MM.1S (cell line): ENCODE results near the gene SORL1-AS1.

Source experiments
- EZH2 ChIP-seq: fragments of 300-600 bp; sonication (generic); optimal IDR thresholded peaks from 2 replicates; pipeline ENCODE3; 2017; ENCODE audit warnings: low read depth, mild to moderate bottlenecking, antibody characterized with exemption, low read length, mixed read lengths
- EZH2phosphoT487 ChIP-seq: fragments of 300-600 bp; sonication (generic); IDR thresholded peaks from 2 replicates; pipeline ENCODE4 v1.6.1; 2018; ENCODE audit warnings: antibody characterized with exemption, low read length
- TF ChIP-seq, protein P1 (sequence below): fragments of 300-600 bp; sonication (generic); IDR thresholded peaks from 2 replicates; pipeline ENCODE4 v1.5.1; 2016; ENCODE audit warnings: antibody characterized with exemption, low read length, mixed read lengths

DNA sequence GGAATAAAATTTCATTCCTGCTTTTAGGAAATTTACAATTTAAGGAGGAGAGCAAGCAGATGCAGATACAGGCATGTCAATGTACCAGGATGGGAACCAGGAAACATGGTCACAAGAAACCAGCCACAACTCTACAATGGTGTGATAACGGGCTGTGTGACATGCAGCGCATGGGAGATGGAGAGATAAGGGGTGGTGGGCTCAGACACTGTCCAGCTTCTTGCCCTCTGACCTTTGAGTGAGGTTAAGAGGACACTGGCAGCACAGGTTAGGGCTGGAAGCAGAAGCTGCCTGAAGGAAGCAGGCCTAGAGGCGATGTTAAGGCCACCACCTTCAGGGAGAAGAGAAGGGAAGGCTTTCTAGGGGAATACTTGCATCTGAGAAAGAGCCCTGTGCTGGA, 2.3 kb upstream of the SORL1-AS1 start:
- TF ChIP-seq, protein P1, sequence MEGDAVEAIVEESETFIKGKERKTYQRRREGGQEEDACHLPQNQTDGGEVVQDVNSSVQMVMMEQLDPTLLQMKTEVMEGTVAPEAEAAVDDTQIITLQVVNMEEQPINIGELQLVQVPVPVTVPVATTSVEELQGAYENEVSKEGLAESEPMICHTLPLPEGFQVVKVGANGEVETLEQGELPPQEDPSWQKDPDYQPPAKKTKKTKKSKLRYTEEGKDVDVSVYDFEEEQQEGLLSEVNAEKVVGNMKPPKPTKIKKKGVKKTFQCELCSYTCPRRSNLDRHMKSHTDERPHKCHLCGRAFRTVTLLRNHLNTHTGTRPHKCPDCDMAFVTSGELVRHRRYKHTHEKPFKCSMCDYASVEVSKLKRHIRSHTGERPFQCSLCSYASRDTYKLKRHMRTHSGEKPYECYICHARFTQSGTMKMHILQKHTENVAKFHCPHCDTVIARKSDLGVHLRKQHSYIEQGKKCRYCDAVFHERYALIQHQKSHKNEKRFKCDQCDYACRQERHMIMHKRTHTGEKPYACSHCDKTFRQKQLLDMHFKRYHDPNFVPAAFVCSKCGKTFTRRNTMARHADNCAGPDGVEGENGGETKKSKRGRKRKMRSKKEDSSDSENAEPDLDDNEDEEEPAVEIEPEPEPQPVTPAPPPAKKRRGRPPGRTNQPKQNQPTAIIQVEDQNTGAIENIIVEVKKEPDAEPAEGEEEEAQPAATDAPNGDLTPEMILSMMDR: no peak
- TF ChIP-seq EZH2 (no peak), EZH2phosphoT487 (no peak)
